Activated CD8-positive, alpha-beta memory T cell treated with anti-CD3 and anti-CD28 coated beads, Interleukin-2, amount 50 U/mL, for 4 hours (primary cell): ENCODE data around the gene LRRTM4.

Experiments used
- DNase-seq: peaks from one replicate; pipeline ENCODE4 v3.0.0-alpha.2; 2020

LRRTM4 gene

DNA sequence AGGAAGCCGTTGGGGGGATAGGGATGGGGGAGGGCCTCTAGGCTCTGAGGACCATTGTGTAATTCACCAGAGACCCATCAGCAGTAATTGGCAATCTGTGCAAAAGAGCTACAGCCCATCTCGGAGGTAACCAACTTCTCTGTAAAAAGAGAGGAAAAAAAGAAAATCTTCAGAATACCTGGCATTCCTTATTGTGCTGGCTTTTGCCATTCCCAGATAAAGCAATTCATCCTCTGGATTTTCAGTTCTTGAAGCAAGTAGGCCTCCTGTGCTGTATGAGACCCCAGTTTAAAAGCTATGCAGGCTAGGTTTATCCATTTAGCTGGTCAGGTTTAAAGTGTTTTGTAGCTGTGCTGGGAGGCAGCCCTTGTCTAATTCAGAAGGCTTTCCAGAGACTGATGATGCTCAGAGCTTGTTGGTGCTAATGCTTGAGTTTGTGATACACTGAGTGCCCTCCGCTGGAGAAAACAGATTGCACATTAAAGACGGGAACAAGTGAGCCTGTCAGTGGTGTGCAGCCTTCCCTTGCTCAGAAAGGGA is at the start of gene LRRTM4:
Gene LRRTM4, minus strand, starts transcription at position 446 of the 540 bp plus-strand sequence.
- DNase-seq: no peak

GRCh38 chr2:77571545-77571944 is 49.4 kb upstream of the LRRTM4 start:
- no peak for DNase-seq

- no peak for DNase-seq
Measured at GRCh38 chr2:77567723-77568122, 45.5 kb upstream of the LRRTM4 start.

DNA sequence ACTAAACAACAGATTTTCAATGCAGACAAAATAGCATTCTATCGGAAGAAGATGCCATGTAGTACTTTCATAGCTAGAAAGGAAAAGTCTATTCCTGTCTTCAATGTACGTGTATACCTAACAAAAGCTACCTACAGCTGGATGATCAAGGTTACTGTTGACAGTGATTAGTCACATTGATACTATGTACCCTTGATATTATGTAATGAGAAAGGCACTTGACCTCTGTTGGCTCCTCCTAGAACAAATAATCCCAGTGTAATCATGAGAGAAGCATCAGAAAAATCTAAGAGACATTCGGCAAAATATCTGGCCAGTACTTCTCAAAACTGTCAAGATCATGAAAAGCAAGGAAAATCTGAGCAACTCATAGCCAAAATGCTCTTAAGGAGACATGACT is 44.4 kb upstream of the LRRTM4 start:
- no peak for DNase-seq

GRCh38 chr2:77566131-77566530 is 44.0 kb upstream of the LRRTM4 start:
- DNase-seq: no peak

- DNase-seq: no peak
Measured at GRCh38 chr2:77552956-77553355, 30.8 kb upstream of the LRRTM4 start.

GRCh38 chr2:77538031-77538430 is 15.9 kb upstream of the LRRTM4 start:
- DNase-seq: no peak

DNA sequence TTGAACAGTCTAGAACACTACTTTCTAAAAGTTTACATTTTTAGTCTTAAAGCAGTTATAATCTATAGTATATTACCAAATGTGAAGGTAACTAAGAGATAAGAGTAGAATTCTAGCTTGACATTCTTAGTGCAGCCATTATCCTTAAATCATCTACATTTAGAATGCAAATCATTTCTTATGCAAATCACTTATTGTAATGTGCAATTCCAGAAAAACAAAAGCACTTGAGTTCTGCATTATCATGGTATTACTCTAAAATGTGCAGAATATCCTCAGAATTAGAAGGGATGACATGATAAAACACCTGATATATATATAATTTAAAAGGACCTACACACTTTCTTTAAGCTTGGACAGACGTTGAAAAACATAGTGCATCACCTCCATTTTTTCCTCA is 712 bp upstream of the LRRTM4 start:
- DNase-seq: no peak

DNA sequence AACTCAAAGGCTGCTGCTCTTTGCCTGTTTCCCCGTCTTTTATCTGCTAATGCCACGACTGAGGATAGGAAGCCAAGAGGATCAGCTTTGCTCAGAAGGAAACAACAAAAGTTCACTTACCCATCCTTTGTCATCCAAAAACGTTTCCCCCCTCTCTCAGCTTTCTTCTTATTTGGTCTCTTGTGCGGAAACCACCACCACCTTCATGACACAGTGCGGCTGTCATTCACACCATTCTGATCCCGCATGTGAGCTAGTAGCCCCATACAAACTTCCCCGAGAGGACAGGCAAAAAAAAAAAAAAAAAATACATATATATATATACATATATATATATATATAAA is 656 bp downstream of the LRRTM4 start:
- DNase-seq: no peak

DNA sequence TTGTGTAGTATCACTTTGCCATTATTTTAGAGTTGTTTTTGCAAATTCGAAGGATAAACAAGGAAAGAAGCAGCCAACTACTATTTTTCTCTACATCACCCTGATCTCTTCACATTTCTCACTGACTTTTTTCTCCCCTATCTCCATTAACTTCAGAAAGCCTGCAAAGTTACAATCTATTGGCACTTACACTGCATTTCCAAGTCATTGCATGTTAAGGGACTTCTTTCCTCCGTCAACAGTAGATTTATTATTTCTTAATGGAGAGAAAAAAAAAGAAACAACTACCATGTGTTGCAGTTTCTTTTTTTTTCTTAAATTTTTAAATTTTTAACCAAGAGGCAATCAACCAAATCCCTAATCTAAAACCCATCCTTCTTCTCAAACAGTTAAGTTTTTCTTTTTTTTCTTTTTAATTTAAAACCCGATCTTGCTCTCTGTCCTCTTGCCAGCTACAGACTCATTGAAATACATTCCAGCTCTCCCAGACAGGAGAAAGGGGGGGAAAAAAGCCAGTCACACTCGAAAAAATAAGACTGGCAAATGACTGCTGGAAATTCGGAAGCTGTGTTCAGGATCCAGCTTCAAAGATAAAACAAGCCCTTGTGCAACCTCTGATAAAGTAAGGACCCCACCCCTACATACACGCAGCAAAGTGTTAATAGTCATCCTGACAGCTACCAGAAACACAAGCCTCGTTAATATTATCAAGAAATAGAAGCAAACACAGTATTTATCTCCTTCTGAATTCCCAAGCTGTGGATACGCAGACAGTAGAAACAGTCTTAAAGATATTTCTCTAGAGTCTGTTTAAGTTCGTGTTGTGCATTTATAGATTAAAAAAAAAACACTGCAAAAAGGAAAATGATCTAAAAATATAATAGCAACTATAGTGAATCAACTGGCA is 1.3 kb downstream of the LRRTM4 start:
- DNase-seq: no peak

GRCh38 chr2:77519888-77520506 is 2.2 kb downstream of the LRRTM4 start:
- DNase-seq: no peak

DNA sequence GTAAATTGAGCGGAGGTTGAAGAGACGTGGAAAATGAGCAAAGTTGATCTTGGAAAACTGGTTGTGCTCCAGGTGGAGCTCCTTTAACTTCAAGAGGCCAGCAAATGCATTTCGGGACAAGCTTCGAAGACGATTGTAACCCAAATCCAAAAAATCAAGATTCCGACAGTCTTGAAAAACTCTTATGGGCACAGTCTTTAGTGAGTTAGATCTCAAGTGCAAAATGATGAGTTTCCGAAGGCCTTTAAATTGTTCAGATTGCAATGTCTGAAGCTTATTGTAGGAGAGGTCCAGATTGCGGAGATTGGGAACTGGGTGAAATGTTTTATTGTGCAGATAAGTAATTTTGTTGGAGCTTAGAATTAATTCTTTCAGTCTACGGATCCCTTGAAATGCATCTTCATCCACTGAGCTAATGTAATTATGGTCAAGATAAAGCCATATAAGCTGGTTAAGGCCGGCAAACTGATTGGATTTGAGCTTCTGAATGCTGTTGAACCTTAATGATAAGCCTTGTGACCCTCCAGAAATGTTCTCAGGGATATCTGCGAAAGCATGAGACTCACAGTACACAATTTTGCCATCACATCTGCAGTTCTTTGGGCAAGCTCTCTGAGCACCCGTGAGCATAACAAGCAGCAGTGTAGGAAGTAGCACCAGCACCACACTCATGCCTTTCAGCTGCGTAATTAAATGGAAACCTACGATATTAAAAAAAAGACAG is 2.9 kb downstream of the LRRTM4 start:
- DNase-seq: no peak

- no peak for DNase-seq
Measured at GRCh38 chr2:77518311-77518710, 3.9 kb downstream of the LRRTM4 start.

DNA sequence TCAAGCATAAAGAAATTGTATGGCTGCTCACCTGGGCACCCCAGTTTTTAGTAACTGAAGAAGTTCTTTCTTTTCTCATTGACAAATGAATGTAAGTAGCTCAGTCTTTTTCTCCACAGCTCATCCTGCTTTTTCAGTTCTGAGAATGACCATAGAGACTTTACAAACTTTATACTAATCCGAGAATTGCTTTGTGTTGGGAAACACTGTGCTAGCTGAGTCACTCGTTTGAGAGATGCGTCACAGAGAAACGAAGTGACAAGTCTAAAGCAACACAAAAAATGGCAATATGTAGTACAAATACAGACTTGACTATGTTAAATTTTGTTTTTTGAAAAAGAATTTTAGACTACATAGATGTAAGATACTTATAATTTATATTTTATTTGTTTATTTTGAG is 9.0 kb downstream of the LRRTM4 start:
- DNase-seq: no peak

DNA sequence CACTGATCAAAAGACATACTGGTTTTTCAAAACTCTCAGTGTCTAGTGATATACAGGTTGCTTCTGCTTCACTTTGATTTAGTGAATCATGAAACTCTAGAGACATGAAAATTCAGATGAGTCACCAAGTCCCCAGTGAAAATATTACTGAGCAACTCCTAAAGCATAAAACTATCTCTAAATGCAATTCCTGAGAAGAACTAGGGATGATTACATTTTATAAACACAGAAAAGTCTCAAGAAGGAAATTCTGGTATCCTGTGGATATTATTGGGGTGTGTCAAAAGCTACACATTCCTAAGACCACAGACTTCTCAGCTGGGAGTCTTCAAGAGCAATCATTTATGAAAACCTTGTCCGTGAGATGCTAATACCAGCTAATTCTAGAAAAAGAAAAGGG is 9.7 kb downstream of the LRRTM4 start:
- no peak for DNase-seq

DNA sequence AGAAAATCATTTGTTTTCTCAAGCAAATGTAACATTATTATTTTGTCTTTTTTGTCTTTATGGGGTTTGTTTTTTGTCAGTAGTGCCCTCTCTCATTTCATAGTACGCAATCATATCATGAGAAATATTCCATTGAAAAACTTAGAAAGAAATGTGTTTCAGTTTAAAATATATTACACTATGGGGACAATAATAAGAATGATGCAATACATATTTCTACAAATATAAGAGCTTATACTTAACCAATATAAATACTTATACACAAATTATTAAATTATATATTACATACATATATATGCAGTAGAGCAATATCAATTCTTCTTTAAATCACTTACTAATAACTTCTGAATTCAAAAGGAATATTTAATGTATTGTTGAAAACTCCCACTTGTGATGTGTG is 13.7 kb downstream of the LRRTM4 start:
- DNase-seq: no peak

GRCh38 chr2:77507657-77508056 is 14.5 kb downstream of the LRRTM4 start:
- no peak for DNase-seq

DNA sequence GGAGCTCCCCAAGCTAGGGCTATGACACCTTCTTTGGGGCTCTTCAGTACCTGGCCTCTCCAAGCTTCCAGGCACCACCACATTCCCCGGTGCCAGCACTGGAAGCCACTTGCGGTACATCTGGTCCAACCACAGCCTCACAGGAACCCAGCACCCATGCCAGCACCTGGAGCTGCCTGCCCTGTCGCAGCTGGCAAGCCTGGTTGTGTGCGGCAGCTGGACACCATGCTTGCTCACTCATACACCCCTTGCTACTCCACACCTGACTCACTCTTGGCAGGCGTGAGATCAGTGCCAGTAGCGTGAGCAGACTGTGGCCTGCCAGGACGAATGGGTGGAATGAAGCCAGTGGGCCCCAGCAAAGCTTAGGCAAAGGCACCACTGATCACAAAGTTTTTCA is 34.0 kb downstream of the LRRTM4 start:
- DNase-seq: no peak

DNA sequence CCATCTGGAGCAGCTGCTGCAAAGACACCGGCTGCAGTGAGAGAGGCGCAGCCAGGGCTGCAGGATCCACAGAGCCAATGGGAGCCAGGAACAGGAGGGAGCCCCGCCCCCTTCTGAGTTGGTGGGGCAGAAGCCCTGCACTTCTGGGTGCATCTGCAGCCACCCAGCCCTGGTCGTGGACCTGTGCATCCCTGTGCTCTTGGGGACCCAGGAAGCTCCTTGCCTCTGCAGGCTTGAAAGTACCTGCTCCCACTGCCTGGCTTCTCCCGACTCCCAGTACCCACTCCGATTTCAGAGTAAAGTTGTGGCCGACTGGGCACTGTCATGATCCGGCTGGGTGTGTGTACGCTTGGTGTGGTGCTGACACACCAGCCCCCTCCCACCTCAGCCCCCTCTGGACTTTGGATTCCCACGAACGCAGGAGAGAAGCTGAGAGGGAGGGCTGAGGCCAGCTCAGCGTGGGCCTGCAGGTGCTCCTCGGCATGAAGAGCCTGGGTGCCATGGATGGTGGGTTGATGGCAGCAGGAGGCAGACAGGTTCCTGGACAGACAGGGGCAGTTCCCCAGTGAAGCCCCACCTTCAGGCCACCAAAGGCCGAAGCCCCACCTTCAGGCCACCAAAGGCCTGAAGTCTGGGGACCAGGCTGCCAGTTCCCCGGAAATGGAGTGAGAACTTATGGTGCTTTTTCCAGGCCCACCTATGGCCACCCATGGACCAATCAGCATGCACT is 34.9 kb downstream of the LRRTM4 start:
- no peak for DNase-seq

DNA sequence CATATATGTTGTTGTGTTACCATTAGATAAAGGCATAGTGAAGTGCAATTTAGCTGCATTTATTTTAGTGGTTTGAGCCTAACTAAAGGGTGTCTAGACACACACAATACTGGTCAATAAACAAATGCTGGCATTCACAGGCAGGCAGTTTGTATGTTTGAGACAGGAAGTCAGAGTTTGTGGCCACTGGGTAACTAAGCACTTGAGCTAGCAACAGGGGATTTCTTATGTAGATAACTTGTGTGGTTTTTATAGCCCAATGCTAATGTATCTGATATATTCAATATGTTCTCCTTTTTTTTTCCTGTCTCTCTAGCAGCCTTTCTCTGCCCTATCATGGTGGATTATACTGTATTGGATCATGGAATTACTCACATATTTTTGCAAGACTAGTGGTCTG is 38.1 kb downstream of the LRRTM4 start:
- no peak for DNase-seq

- DNase-seq: no peak
Measured at GRCh38 chr2:77479895-77480294, 42.3 kb downstream of the LRRTM4 start.

DNA sequence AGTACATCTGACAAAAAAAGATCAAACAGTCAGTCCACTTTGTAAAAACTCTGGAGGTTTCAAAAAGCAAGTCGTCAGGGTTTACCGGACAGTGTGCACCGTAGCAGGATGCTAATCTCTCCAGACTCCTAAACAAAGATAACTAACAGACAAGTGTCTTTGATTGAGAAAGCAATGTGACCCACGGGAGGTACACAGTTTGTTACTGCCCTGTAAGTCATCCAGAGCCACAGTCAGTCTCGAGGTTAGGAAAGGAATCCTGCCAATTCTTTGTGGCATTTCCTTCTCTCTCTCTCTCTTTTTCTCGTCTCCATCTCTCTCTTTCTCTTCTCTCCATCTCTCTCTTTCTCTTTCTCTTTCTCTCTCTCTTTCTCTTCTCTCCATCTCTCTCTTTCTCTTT is 42.8 kb downstream of the LRRTM4 start:
- no peak for DNase-seq

GRCh38 chr2:77470096-77470495 is 52.1 kb downstream of the LRRTM4 start:
- no peak for DNase-seq
